Omental fat pad (tissue), 4 donors: Measurements from ENCODE around the gene IRGQ. TPM values are rescaled to one million over a fixed set of nuclear protein-coding genes. Genes with fewer than 3 reads are reported as not detected.

Experiments
- ATAC-seq: fragments of 150-250 bp; one replicate; pipeline ENCODE4 v1.9.1; 2016; ENCODE audit warnings: mild to moderate bottlenecking, moderate library complexity; ENCODE audit not compliant: low FRiP score
- DNase-seq: peaks from one replicate; pipeline ENCODE4 v3.0.0-alpha.2; 2019; ENCODE audit warnings: low spot score
- CTCF ChIP-seq, 3 donors: fragments of 450-650 bp; IDR thresholded peaks; one replicate each; pipeline ENCODE4 v1.5.1; 2016 to 2017; ENCODE audit warnings: antibody characterized with exemption in 3 of 3, mild to moderate bottlenecking in 3 of 3, moderate library complexity in 2 of 3
- total RNA-seq, 4 donors: library from RNA; depleted of rRNA; stranded (reverse); fragments of >200 nt; gene quantifications; one replicate each; pipeline ENCODE4 v1.1.0, GENCODE V29; 2016

The IRGQ gene
- total RNA-seq, 4 donors from 2014 or later: 14.4 to 24.0 (median 17.6) TPM

DNA sequence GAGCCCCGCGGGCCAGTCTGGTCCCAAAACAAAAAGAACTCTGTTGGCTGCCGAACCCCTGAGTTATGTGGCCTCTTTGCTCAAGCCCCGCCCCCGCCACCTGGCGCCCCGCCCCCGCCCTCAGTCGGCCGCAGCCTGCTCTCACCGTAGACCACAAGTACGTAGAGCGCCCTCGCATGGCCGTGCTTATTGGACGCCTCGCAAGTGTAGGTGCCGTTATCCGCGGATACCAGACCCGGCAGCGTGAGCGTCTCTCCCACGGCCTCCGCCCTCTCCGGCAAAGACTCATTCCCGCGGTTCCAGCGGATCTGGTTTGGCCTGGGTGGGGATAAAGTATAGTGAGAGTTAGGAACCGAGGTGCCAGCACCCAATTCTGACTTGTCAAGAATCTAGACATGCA is 29.0 kb upstream of the IRGQ start:
- ATAC-seq: no peak
- TF ChIP-seq CTCF (IDR thresholded peaks at IDR 0.05): no peak
- DNase-seq: peak; percentile 36

DNA sequence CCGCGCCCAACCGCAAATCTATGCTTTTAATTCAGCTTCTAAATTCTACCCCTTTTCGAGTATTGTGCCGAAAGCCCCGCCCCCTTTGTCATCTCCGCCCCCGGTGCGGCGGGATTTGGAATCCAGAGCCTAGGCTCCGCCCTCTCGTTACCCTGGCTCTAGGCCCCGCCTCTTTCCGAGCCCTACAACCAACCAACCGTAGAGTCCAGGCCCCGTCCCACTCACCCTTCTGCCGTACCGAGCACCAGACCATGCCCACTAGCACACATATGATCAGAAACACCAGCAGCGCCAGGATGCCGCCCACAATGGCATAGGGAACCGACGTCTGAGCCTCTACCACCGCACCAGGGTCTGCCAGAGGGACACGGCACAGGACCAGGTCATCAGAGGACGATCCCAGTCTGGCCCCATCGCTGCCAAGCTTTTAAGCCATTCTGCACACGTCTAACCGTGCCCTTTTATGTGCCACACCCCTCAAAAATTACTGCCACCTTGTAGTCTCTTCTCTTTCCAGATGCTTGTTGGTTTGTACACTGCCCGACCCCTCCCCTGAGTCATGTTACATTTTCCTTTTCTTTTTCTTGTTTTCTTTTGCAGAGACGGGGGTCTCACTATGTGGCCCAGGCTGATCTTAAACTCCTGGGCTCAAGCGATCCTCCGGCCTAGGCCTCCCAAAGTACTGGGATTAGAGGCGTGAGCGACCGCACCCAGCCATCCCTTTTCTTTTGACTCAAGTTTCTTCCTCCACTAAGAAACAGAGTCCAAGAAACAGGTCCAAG is 28.1 kb upstream of the IRGQ start:
- DNase-seq: no peak
- TF ChIP-seq CTCF (IDR thresholded peaks at IDR 0.05): no peak

DNA sequence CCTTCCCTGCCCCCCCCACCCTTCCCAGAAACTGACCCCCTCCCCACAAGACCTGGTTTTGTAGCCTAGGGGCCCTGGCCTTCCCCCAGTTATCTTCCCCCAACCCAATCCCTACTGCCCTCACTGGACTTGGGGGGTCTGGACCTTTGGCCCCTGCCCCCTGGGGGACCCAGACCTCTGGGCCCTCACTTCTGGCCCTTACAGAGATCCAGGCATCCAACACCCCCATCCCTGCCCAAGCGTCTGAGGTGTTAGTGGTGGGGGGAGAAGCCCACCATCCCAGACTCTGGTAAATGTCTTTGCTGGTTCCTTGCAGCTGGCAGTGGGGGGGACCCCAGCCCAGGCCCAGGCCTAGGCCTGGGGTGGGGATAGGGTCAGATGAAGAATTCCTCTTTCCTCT is 27.0 kb upstream of the IRGQ start:
- DNase-seq: no peak
- no peak for ATAC-seq
- TF ChIP-seq CTCF (IDR thresholded peaks at IDR 0.05): no peak

More for the DNA sequence above, 28.1 kb upstream of the IRGQ start:
- ATAC-seq: no peak

GRCh38 chr19:43622070-43622469 is 26.1 kb upstream of the IRGQ start:
- no peak for DNase-seq
- TF ChIP-seq CTCF (IDR thresholded peaks at IDR 0.05): no peak
- no peak for ATAC-seq

DNA sequence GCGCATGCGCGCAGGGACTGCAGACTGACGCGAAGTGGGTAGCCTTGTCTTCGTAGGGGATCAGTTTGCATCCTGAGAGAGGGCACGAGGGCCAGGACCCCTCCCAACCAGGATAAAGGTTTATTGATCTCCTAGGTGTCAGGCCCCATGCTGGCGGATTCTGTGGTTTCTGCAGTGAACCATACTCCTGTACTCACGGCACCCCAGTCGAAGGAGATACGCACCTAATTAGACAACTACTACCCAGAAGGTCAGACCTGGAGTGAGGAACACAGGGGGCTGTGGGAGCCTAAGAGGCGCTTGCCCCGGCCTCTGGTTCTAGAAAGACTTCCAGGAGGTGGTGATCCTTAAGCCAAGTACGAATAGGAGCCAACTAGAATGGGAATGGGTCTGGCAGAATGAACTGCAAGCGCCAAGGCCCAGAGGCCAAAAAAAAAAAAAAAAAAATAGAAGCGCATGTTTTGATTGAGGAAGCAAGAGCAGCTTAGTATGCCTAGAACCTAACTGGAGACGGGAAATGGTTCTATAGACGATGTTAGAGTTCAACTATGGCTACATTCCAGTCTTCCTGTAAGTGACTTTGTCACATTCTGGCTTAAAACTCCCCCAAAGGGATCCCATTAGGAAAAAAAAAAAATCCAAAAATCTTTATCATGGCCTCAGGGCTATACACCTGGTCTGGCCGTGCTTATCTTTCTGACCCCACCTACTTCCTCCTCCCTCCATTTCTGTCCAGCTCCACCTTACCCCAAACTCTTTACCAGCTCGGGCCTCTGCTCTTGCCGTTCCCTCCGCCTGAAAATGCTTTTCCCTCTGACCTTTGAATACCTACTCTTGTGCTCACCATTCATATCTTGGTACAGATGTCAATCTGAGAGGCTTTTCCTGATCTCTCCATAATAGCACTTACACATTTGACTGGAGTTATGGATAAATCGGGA is 24.4 kb upstream of the IRGQ start:
- no peak for ATAC-seq
- no peak for DNase-seq
- TF ChIP-seq CTCF (IDR thresholded peaks at IDR 0.05): no peak

GRCh38 chr19:43619262-43620060 is 23.5 kb upstream of the IRGQ start, which contains the start of gene ZNF428:
Gene ZNF428 (minus strand): TSS chr19:43619629. CDS start chr19:43614304, 5,325 bp downstream.
- peak; percentile 97 for ATAC-seq
- no peak for TF ChIP-seq CTCF (IDR thresholded peaks at IDR 0.05)
- peak; percentile 69 for DNase-seq
